Measurements from ENCODE around the gene SMR3A. TPM values are rescaled to one million over a fixed set of nuclear protein-coding genes. Genes with fewer than 3 reads are reported as not detected.

Gene SMR3A
- total and polyA plus RNA-seq, 2 of the 13 experiments (the other 11 are each of a cell fraction or from before 2014, with no cell fraction given) = not detected

GRCh38 chr4:70405765-70406164, 45.2 kb downstream of the SMR3A start:
- H3K4me3 ChIP-seq (replicated peaks in 1 of 3; ENCODE audit: insufficient read depth in 1 of 3, low read depth in 2 of 3, low read length in 3 of 3) = no peak overlapping the region
- H2AFZ ChIP-seq (ENCODE audit: low read length) = no peak overlapping the region
- no peaks in the 10 kb centered on the region for H3K36me3 ChIP-seq (replicated peaks in 1 of 2; ENCODE audit: control insufficient read depth in 1 of 2, insufficient read depth in 2 of 2, low read length in 2 of 2)
- no peak overlapping the region for H3K4me2 ChIP-seq (ENCODE audit: low read depth, low read length)
- H3K9ac ChIP-seq (ENCODE audit: insufficient read depth, low read depth, low read length) = no peak overlapping the region
- no peaks in the 10 kb centered on the region for H3K4me1 ChIP-seq (ENCODE audit: insufficient read depth, low read length)
- H3K79me2 ChIP-seq (ENCODE audit: insufficient read depth, low read length) = no peaks in the 10 kb centered on the region
- BruUV-seq (replicated peaks) = no TSS peak
- no peaks in the 10 kb centered on the region for H4K20me1 ChIP-seq (ENCODE audit: insufficient read depth, low read length)
- no peak for TF ChIP-seq ZSCAN5A (CRISPR knock-in tag; IDR thresholded peaks at IDR 0.05; ENCODE audit: borderline replicate concordance)
- in situ Hi-C loops (cut with HindIII; ENCODE audit: extremely low pct_ligation_motif_present, low pct_unique_long_range_greater_than_20kb) = no loop called here
- ChIA-PET CTCF (ENCODE audit: low intra/inter-chr PET ratio, low total read pairs) (no interaction called here), POLR2A (no interaction called here)
- H3K9me3 ChIP-seq (ENCODE audit: low read length) = no peaks in the 10 kb centered on the region
- intact Hi-C loops (cut with micrococcal nuclease; ENCODE audit: unreplicated experiment) = no loop called here
- ATAC-seq (no peak), DNase-seq (ENCODE audit: low spot score) (no peak), FAIRE-seq (no peak)
- no peak overlapping the region for H3K27ac ChIP-seq (ENCODE audit: extremely low read length, insufficient read depth, low read length)
- no peaks in the 10 kb centered on the region for H3K27me3 ChIP-seq (ENCODE audit: control insufficient read depth in 1 of 2, insufficient read depth in 2 of 2, low read length in 2 of 2)
- WGBS (ENCODE audit: low lambda C conversion rate) = 11% methylated on average over 6 of the region's 6 CpGs

Other genes with a start within 250 kb of the SMR3A start
- gene PRR27, start 206.5 kb upstream of the SMR3A start, total RNA-seq (2016; rRNA removed; fragmentation: Illumina TruSeq; extraction: Trizol) = not detected in 2 replicates
- gene PRR27, start 206.5 kb upstream of the SMR3A start, polyA plus RNA-seq (2011; rRNA removed) = not detected in 2 replicates
- 115 and 157 TPM in 2 replicates for gene ODAM, start 165.0 kb upstream of the SMR3A start, total RNA-seq (2016; rRNA removed; fragmentation: Illumina TruSeq; extraction: Trizol)
- 67.4 and 94.6 TPM in 2 replicates for gene ODAM, start 165.0 kb upstream of the SMR3A start, polyA plus RNA-seq (2011; rRNA removed)
- gene FDCSP, start 134.6 kb upstream of the SMR3A start, total RNA-seq (2016; rRNA removed; fragmentation: Illumina TruSeq; extraction: Trizol) = not detected in 2 replicates
- not detected in 2 replicates for gene FDCSP, start 134.6 kb upstream of the SMR3A start, polyA plus RNA-seq (2011; rRNA removed)
- not detected in 2 replicates for gene CSN3, start 118.2 kb upstream of the SMR3A start, total RNA-seq (2016; rRNA removed; fragmentation: Illumina TruSeq; extraction: Trizol)
- not detected in 2 replicates for gene CSN3, start 118.2 kb upstream of the SMR3A start, polyA plus RNA-seq (2011; rRNA removed)
- not detected in 2 replicates for gene CABS1, start 25.8 kb upstream of the SMR3A start, total RNA-seq (2016; rRNA removed; fragmentation: Illumina TruSeq; extraction: Trizol)
- gene CABS1, start 25.8 kb upstream of the SMR3A start, polyA plus RNA-seq (2011; rRNA removed) = not detected in 2 replicates
- not detected in 2 replicates for gene SMR3B, start 22.4 kb downstream of the SMR3A start, total RNA-seq (2016; rRNA removed; fragmentation: Illumina TruSeq; extraction: Trizol)
- not detected in 2 replicates for gene SMR3B, start 22.4 kb downstream of the SMR3A start, polyA plus RNA-seq (2011; rRNA removed)
- gene OPRPN, start 37.2 kb downstream of the SMR3A start, total RNA-seq (2016; rRNA removed; fragmentation: Illumina TruSeq; extraction: Trizol) = not detected in 2 replicates
- not detected in 2 replicates for gene OPRPN, start 37.2 kb downstream of the SMR3A start, polyA plus RNA-seq (2011; rRNA removed)
- not detected in 2 replicates for gene MUC7, start 111.4 kb downstream of the SMR3A start, total RNA-seq (2016; rRNA removed; fragmentation: Illumina TruSeq; extraction: Trizol)
- gene MUC7, start 111.4 kb downstream of the SMR3A start, polyA plus RNA-seq (2011; rRNA removed) = 0.03 and 0.14 TPM in 2 replicates
- 0.15 TPM in 1 of 2 replicates, not detected in the other for gene AMTN, start 157.8 kb downstream of the SMR3A start, total RNA-seq (2016; rRNA removed; fragmentation: Illumina TruSeq; extraction: Trizol)
- gene AMTN, start 157.8 kb downstream of the SMR3A start, polyA plus RNA-seq (2011; rRNA removed) = not detected in 2 replicates
- not detected in 2 replicates for gene AMBN, start 231.5 kb downstream of the SMR3A start, total RNA-seq (2016; rRNA removed; fragmentation: Illumina TruSeq; extraction: Trizol)
- gene AMBN, start 231.5 kb downstream of the SMR3A start, polyA plus RNA-seq (2011; rRNA removed) = not detected in 2 replicates